GM23338 (cell line): ENCODE results near the gene CD59. TPM values are rescaled to one million over a fixed set of nuclear protein-coding genes. Genes with fewer than 3 reads are reported as not detected.

Experiments
- ATAC-seq: fragments of 200-7000 bp; cut with Tn5 transposase; 3 replicates; pipeline ENCODE4 v1.9.1; 2020
- DNase-seq: peaks from one replicate; pipeline ENCODE4 v3.0.0-alpha.2; 2015; ENCODE audit warnings: low spot score
- H2AFZ ChIP-seq: fragments of 200-600 bp; sonication (generic); 2 replicates; pipeline ENCODE4 v1.8.0; 2016; ENCODE audit warnings: antibody characterized with exemption, mild to moderate bottlenecking, moderate library complexity
- H3F3A ChIP-seq: fragments of 200-600 bp; sonication (generic); replicated peaks from 2 replicates; pipeline ENCODE4 v1.8.0; 2017; ENCODE audit warnings: antibody characterized with exemption, mixed run types, low read depth
- H3K27ac ChIP-seq: fragments of 200-600 bp; sonication (generic); 2 replicates; pipeline ENCODE4 v1.6.1; 2016; ENCODE audit warnings: low read depth
- H3K27me3 ChIP-seq: fragments of 200-600 bp; sonication (generic); 2 replicates; pipeline ENCODE4 v1.8.0; 2016; ENCODE audit warnings: mild to moderate bottlenecking, mixed run types, moderate library complexity; ENCODE audit not compliant: insufficient read depth
- H3K36me3 ChIP-seq: fragments of 200-600 bp; sonication (generic); 2 replicates; pipeline ENCODE4 v1.8.0; 2016; ENCODE audit warnings: mild to moderate bottlenecking; ENCODE audit not compliant: insufficient read depth
- H3K4me1 ChIP-seq: fragments of 200-600 bp; sonication (generic); 2 replicates; pipeline ENCODE4 v1.8.0; 2016; ENCODE audit warnings: mild to moderate bottlenecking, moderate library complexity; ENCODE audit not compliant: insufficient read depth
- H3K4me2 ChIP-seq: fragments of 200-600 bp; sonication (generic); 2 replicates; pipeline ENCODE4 v1.7.1; 2017; ENCODE audit warnings: mixed run types
- H3K4me3 ChIP-seq: fragments of 200-600 bp; sonication (generic); 2 replicates; pipeline ENCODE4 v1.6.1; 2016; ENCODE audit warnings: mixed run types
- H3K79me2 ChIP-seq: fragments of 200-600 bp; sonication (generic); replicated peaks from 2 replicates; pipeline ENCODE4 v1.8.0; 2017; ENCODE audit warnings: mild to moderate bottlenecking; ENCODE audit not compliant: insufficient read depth
- H3K9me2 ChIP-seq: fragments of 200-600 bp; sonication (generic); 2 replicates; pipeline ENCODE4 v1.8.0; 2017; ENCODE audit not compliant: insufficient read depth
- H4K20me1 ChIP-seq: fragments of 200-600 bp; sonication (generic); replicated peaks from 2 replicates; pipeline ENCODE4 v1.8.0; 2017; ENCODE audit warnings: mild to moderate bottlenecking; ENCODE audit not compliant: insufficient read depth
- H3K27ac Mint-ChIP-seq: 2 replicates; pipeline ENCODE4 v1.8.0; 2020; ENCODE audit warnings: inconsistent platforms, mild to moderate bottlenecking, moderate library complexity, mixed read lengths
- H3K27me3 Mint-ChIP-seq: 3 replicates; pipeline ENCODE4 v1.8.0; 2022; ENCODE audit warnings: low read depth, mild to moderate bottlenecking, moderate library complexity, mixed read lengths, inconsistent platforms; ENCODE audit not compliant: insufficient read depth, poor library complexity
- H3K36me3 Mint-ChIP-seq: 3 replicates; pipeline ENCODE4 v1.8.0; 2021; ENCODE audit warnings: low read depth, mild to moderate bottlenecking, inconsistent platforms, moderate library complexity, mixed read lengths
- H3K4me1 Mint-ChIP-seq: 3 replicates; pipeline ENCODE4 v1.8.0; 2020; ENCODE audit warnings: mild to moderate bottlenecking, inconsistent platforms, mixed read lengths
- H3K4me3 Mint-ChIP-seq: 3 replicates; pipeline ENCODE4 v1.8.0; 2021; ENCODE audit warnings: moderate library complexity, mild to moderate bottlenecking, inconsistent platforms, mixed read lengths
- H3K9me3 Mint-ChIP-seq: 3 replicates; pipeline ENCODE4 v1.8.0; 2020; ENCODE audit warnings: moderate library complexity, mild to moderate bottlenecking, inconsistent platforms, mixed read lengths
- CREB1 ChIP-seq: fragments of 250-450 bp; sonication (Bioruptor Pico); IDR thresholded peaks from 2 replicates; pipeline ENCODE4 v1.5.0; 2020; ENCODE audit warnings: low read depth, mild to moderate bottlenecking, moderate library complexity
- EZH2 ChIP-seq: fragments of 200-600 bp; sonication (generic); IDR thresholded peaks from one replicate; pipeline ENCODE4 v1.8.0; 2017; ENCODE audit warnings: antibody characterized with exemption, mild to moderate bottlenecking, low read depth; ENCODE audit not compliant: unreplicated experiment
- JUNB ChIP-seq: IDR thresholded peaks from one replicate; pipeline ENCODE4 v1.6.1; 2016; ENCODE audit warnings: antibody characterized with exemption; ENCODE audit not compliant: unreplicated experiment
- NANOG ChIP-seq: IDR thresholded peaks from 2 replicates; pipeline ENCODE4 v1.6.1; 2016; ENCODE audit warnings: antibody characterized with exemption, borderline replicate concordance
- POLR2AphosphoS5 ChIP-seq: IDR thresholded peaks from 2 replicates; pipeline ENCODE4 v1.6.1; 2016; ENCODE audit warnings: antibody characterized with exemption, low read depth
- REST ChIP-seq: IDR thresholded peaks from one replicate; pipeline ENCODE4 v1.6.1; 2018; ENCODE audit warnings: antibody characterized with exemption; ENCODE audit not compliant: unreplicated experiment
- STAT1 ChIP-seq: IDR thresholded peaks from one replicate; pipeline ENCODE4 v1.6.1; 2016; ENCODE audit warnings: antibody characterized with exemption; ENCODE audit not compliant: unreplicated experiment
- ZNF331 ChIP-seq: fragments of 250-450 bp; sonication (Bioruptor Pico); IDR thresholded peaks from 2 replicates; pipeline ENCODE4 v1.5.0; 2020; ENCODE audit warnings: low read depth, mild to moderate bottlenecking, moderate library complexity
- polyA plus RNA-seq: library from polyadenylated mRNA; unstranded; fragments of >200 nt; fragmentation: Nextera tagmentation; extraction: Ambion mirVana; gene quantifications from 2 replicates; pipeline ENCODE4 v1.2.1, GENCODE V29; 2016
- total RNA-seq: library from RNA; depleted of rRNA; stranded (reverse); fragments of >200 nt; shearing (Covaris generic); gene quantifications from 2 replicates; pipeline ENCODE4 v1.2.3, GENCODE V29; 2014
- TF ChIP-seq, protein P1 (sequence below): fragments of 250-450 bp; sonication (Bioruptor Pico); IDR thresholded peaks from 2 replicates; pipeline ENCODE4 v1.5.0; 2020; ENCODE audit warnings: mild to moderate bottlenecking, moderate library complexity
- TF ChIP-seq, protein P2 (sequence below): IDR thresholded peaks from 2 replicates; pipeline ENCODE4 v1.6.1; 2016; ENCODE audit warnings: antibody characterized with exemption
- TF ChIP-seq, protein P3 (sequence below), 2 experiments: fragments of 200-600 bp in 1 of 2; sonication (generic) in 1 of 2; conservative IDR thresholded peaks; 2 replicates each; pipeline versions ENCODE4 v1.5.1 to v1.6.1; 2016 to 2017; ENCODE audit warnings: antibody characterized with exemption in 2 of 2, low read depth in 2 of 2, mild to moderate bottlenecking in 2 of 2, moderate library complexity in 1 of 2

The CD59 gene
- total and polyA plus RNA-seq, 2 experiments from 2014 or later: 41.5 to 86.6 TPM

GRCh38 chr11:33747979-33748378, 11.8 kb upstream of the CD59 start (continued):
- TF ChIP-seq, protein P1, sequence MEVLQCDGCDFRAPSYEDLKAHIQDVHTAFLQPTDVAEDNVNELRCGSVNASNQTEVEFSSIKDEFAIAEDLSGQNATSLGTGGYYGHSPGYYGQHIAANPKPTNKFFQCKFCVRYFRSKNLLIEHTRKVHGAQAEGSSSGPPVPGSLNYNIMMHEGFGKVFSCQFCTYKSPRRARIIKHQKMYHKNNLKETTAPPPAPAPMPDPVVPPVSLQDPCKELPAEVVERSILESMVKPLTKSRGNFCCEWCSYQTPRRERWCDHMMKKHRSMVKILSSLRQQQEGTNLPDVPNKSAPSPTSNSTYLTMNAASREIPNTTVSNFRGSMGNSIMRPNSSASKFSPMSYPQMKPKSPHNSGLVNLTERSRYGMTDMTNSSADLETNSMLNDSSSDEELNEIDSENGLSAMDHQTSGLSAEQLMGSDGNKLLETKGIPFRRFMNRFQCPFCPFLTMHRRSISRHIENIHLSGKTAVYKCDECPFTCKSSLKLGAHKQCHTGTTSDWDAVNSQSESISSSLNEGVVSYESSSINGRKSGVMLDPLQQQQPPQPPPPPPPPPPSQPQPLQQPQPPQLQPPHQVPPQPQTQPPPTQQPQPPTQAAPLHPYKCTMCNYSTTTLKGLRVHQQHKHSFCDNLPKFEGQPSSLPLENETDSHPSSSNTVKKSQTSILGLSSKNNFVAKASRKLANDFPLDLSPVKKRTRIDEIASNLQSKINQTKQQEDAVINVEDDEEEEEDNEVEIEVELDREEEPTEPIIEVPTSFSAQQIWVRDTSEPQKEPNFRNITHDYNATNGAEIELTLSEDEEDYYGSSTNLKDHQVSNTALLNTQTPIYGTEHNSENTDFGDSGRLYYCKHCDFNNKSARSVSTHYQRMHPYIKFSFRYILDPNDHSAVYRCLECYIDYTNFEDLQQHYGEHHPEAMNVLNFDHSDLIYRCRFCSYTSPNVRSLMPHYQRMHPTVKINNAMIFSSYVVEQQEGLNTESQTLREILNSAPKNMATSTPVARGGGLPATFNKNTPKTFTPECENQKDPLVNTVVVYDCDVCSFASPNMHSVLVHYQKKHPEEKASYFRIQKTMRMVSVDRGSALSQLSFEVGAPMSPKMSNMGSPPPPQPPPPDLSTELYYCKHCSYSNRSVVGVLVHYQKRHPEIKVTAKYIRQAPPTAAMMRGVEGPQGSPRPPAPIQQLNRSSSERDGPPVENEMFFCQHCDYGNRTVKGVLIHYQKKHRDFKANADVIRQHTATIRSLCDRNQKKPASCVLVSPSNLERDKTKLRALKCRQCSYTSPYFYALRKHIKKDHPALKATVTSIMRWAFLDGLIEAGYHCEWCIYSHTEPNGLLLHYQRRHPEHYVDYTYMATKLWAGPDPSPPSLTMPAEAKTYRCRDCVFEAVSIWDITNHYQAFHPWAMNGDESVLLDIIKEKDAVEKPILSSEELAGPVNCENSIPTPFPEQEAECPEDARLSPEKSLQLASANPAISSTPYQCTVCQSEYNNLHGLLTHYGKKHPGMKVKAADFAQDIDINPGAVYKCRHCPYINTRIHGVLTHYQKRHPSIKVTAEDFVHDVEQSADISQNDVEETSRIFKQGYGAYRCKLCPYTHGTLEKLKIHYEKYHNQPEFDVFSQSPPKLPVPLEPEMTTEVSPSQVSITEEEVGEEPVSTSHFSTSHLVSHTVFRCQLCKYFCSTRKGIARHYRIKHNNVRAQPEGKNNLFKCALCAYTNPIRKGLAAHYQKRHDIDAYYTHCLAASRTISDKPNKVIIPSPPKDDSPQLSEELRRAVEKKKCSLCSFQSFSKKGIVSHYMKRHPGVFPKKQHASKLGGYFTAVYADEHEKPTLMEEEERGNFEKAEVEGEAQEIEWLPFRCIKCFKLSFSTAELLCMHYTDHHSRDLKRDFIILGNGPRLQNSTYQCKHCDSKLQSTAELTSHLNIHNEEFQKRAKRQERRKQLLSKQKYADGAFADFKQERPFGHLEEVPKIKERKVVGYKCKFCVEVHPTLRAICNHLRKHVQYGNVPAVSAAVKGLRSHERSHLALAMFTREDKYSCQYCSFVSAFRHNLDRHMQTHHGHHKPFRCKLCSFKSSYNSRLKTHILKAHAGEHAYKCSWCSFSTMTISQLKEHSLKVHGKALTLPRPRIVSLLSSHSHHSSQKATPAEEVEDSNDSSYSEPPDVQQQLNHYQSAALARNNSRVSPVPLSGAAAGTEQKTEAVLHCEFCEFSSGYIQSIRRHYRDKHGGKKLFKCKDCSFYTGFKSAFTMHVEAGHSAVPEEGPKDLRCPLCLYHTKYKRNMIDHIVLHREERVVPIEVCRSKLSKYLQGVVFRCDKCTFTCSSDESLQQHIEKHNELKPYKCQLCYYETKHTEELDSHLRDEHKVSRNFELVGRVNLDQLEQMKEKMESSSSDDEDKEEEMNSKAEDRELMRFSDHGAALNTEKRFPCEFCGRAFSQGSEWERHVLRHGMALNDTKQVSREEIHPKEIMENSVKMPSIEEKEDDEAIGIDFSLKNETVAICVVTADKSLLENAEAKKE (CRISPR knock-in tag): no peak
- no peak for TF ChIP-seq CREB1 (CRISPR knock-in tag)
- TF ChIP-seq STAT1: no peak

DNA sequence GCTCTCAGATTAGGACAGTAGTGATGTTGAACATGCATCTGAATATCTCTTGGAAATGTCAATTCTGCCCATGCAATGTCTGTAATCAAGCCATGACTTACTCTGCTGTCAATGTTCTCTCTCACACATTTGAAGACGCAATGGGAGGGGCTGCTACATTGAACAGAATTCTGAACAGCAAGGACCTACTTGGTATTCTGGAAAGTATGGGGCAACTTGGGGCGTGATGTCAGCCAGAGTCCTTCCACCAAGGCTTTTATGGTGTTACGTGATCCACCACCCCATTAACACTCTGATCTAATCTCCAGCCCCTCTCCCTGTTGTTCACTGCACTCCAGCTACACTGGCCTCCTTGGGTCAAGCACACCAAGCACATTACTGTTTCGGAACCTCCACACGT, 7.1 kb upstream of the CD59 start:
- Histone ChIP-seq H3F3A (no peaks in the 10 kb centered on the region), H3K4me3 (no peak overlapping the region), H3K27me3 (no peaks in the 10 kb centered on the region), H3K27ac (no peak overlapping the region), H3K4me2 (no peak overlapping the region), H3K4me1 (no peaks in the 10 kb centered on the region), H3K9me2 (no peaks in the 10 kb centered on the region), H2AFZ (no peak overlapping the region), H3K36me3 (no peaks in the 10 kb centered on the region), H3K79me2 (no peaks in the 10 kb centered on the region), H4K20me1 (no peaks in the 10 kb centered on the region)
- ATAC-seq (no peak), DNase-seq (no peak)
- no peaks in the 10 kb centered on the region for H3K27me3 Mint-ChIP-seq
- no peaks in the 10 kb centered on the region for H3K9me3 Mint-ChIP-seq
- H3K36me3 Mint-ChIP-seq: no peaks in the 10 kb centered on the region
- H3K4me1 Mint-ChIP-seq: peaks cover 3% of the 10 kb centered on the region; the same call in 2 of the 3 replicates
- no peak overlapping the region for H3K4me3 Mint-ChIP-seq
- no peak overlapping the region for H3K27ac Mint-ChIP-seq
- TF ChIP-seq, protein P2, sequence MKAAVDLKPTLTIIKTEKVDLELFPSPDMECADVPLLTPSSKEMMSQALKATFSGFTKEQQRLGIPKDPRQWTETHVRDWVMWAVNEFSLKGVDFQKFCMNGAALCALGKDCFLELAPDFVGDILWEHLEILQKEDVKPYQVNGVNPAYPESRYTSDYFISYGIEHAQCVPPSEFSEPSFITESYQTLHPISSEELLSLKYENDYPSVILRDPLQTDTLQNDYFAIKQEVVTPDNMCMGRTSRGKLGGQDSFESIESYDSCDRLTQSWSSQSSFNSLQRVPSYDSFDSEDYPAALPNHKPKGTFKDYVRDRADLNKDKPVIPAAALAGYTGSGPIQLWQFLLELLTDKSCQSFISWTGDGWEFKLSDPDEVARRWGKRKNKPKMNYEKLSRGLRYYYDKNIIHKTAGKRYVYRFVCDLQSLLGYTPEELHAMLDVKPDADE: no peak
- TF ChIP-seq NANOG (no peak), STAT1 (no peak), ZNF331 (CRISPR knock-in tag) (no peak), REST (no peak), POLR2AphosphoS5 (no peak), EZH2 (no peak), JUNB (no peak)
- TF ChIP-seq, protein P3, sequence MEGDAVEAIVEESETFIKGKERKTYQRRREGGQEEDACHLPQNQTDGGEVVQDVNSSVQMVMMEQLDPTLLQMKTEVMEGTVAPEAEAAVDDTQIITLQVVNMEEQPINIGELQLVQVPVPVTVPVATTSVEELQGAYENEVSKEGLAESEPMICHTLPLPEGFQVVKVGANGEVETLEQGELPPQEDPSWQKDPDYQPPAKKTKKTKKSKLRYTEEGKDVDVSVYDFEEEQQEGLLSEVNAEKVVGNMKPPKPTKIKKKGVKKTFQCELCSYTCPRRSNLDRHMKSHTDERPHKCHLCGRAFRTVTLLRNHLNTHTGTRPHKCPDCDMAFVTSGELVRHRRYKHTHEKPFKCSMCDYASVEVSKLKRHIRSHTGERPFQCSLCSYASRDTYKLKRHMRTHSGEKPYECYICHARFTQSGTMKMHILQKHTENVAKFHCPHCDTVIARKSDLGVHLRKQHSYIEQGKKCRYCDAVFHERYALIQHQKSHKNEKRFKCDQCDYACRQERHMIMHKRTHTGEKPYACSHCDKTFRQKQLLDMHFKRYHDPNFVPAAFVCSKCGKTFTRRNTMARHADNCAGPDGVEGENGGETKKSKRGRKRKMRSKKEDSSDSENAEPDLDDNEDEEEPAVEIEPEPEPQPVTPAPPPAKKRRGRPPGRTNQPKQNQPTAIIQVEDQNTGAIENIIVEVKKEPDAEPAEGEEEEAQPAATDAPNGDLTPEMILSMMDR (conservative IDR thresholded peaks at IDR 0.05; ENCODE audit: low read depth in 2 of 2): no peak
